ENCODE results near the gene LCE1C. TPM values are rescaled to one million over a fixed set of nuclear protein-coding genes. Genes with fewer than 3 reads are reported as not detected.
A peak's percentile ranks its signal among the peaks of the same experiment; 100 is the strongest.

The LCE1C gene
- total and polyA plus RNA-seq, 2 of the 4 experiments (the other 2 are of a cell fraction): not detected

- Histone ChIP-seq H3K14ac (replicated peaks; ENCODE audit: low read depth, low read length) (no peak overlapping the region), H2AFZ (replicated peaks; ENCODE audit: low read length, poor library complexity) (no peak overlapping the region), H4K5ac (ENCODE audit: low read depth, low read length) (no peak overlapping the region), H3K9me3 (ENCODE audit: control insufficient read depth, insufficient read depth, low read length) (no peaks in the 10 kb centered on the region; the same call in 1 of the 2 replicates), H3K9me1 (ENCODE audit: insufficient read depth, low read length) (no peaks in the 10 kb centered on the region), H2BK120ac (ENCODE audit: low read depth, low read length) (no peak overlapping the region), H3K4ac (ENCODE audit: low read depth, low read length) (no peak overlapping the region), H2BK15ac (ENCODE audit: low read depth, low read length) (no peak overlapping the region), H2BK20ac (ENCODE audit: low read depth, low read length) (no peak overlapping the region), H4K20me1 (ENCODE audit: insufficient read depth, low read length) (no peaks in the 10 kb centered on the region), H3K56ac (ENCODE audit: extremely low read depth, insufficient read depth, low read length) (no peak overlapping the region), H3K27ac (ENCODE audit: insufficient read depth, low read length) (no peak overlapping the region), H3K9ac (ENCODE audit: low read depth, low read length) (no peak overlapping the region), H3K27me3 (ENCODE audit: control insufficient read depth, insufficient read depth, low read length) (no peaks in the 10 kb centered on the region), H2AK9ac (replicated peaks; ENCODE audit: low read depth, low read length, poor library complexity) (no peak overlapping the region), H3K36me3 (ENCODE audit: control insufficient read depth, insufficient read depth, low read length) (no peaks in the 10 kb centered on the region), H3K18ac (ENCODE audit: low read depth, low read length) (no peak overlapping the region), H3K4me1 (ENCODE audit: control insufficient read depth, insufficient read depth, low read length) (no peaks in the 10 kb centered on the region), H3K79me1 (ENCODE audit: low read depth in 1 of 2, low read length in 2 of 2) (no peaks in the 10 kb centered on the region), H2BK5ac (ENCODE audit: low read depth, low read length, poor library complexity, severe bottlenecking) (no peak overlapping the region), H3K4me3 (ENCODE audit: insufficient read depth, low read depth, low read length) (no peak overlapping the region), H3K4me2 (ENCODE audit: low read depth, low read length) (no peak overlapping the region), H3K23ac (ENCODE audit: low read depth, low read length) (no peak overlapping the region), H4K91ac (ENCODE audit: insufficient read depth, low read depth, low read length) (no peak overlapping the region), H4K8ac (ENCODE audit: low read depth in 2 of 2, low read length in 2 of 2) (no peak overlapping the region), H2AK5ac (ENCODE audit: low read depth, low read length) (no peak overlapping the region)
- no CpG with 5 or more reads among the region's 1 CpG for WGBS, 2 experiments (ENCODE audit: extremely low coverage in 2 of 2, insufficient read length in 1 of 2)
- intact Hi-C loops (cut with micrococcal nuclease) (no loop called here), in situ Hi-C loops (cut with MboI; ENCODE audit: low sequenced_read_pairs) (no loop called here), dilution Hi-C loops (cut with HindIII; ENCODE audit: low sequenced_read_pairs, unreplicated experiment) (no loop called here)
- no peak for ATAC-seq (ENCODE audit: low read depth)
- CTCF ChIA-PET: no interaction called here
- no peak for DNase-seq
- no TSS peak for BruUV-seq (replicated peaks)
- TF ChIP-seq SMC3 (IDR thresholded peaks at IDR 0.05; ENCODE audit: low read depth, low read length) (no peak), RFX5 (IDR thresholded peaks at IDR 0.05; ENCODE audit: low read depth, low read length) (no peak), MAFK (IDR thresholded peaks at IDR 0.05; ENCODE audit: low read depth, low read length) (peak; percentile 45), CEBPB (IDR thresholded peaks at IDR 0.05; ENCODE audit: low read depth, low read length) (no peak)
- POLR2A ChIA-PET (ENCODE audit: unreplicated experiment): no interaction called here
Observed at GRCh38 chr1:152801333-152801732, 5.1 kb downstream of the LCE1C start.

All from IMR-90 (cell line).